B cell (primary cell): ENCODE results near the gene CAMK2B. TPM values are rescaled to one million over a fixed set of nuclear protein-coding genes. Genes with fewer than 3 reads are reported as not detected.

Experiments
- ATAC-seq: fragments of 200-7000 bp; cut with Tn5 transposase; one replicate; pipeline ENCODE4 v1.10.0; 2021; ENCODE audit warnings: low read depth, mild to moderate bottlenecking, moderate number of reproducible peaks, moderate library complexity
- CTCF ChIA-PET: fragments of 350-600 bp; sonication (Branson Sonifier 250); formaldehyde crosslinking; loops from one replicate; lab custom pipeline; 2021; ENCODE audit warnings: antibody characterized with exemption, inconsistent platforms; lab: Charles Lee
- POLR2A ChIA-PET: fragments of 350-600 bp; sonication (Branson Sonifier 250); formaldehyde crosslinking; loops from one replicate; lab custom pipeline; 2021; ENCODE audit warnings: antibody characterized with exemption; lab: Charles Lee
- DNase-seq: peaks from one replicate; pipeline ENCODE4 v3.0.0; 2013
- H2AFZ ChIP-seq: 2 replicates; pipeline ENCODE4 v1.6.1; 2012; ENCODE audit warnings: mild to moderate bottlenecking, low read depth, low read length; ENCODE audit not compliant: insufficient read depth, poor library complexity, severe bottlenecking
- H3K27ac ChIP-seq, 2 donors: 1 replicate in 1 of 2; 2 replicates in 1 of 2; pipeline ENCODE4 v1.5.1; 2012 to 2013; ENCODE audit warnings: low read length in 2 of 2, mild to moderate bottlenecking in 2 of 2, moderate library complexity in 1 of 2
- H3K27me3 ChIP-seq, 4 experiments: fragments of 200-600 bp in 1 of 4; sonication (generic) in 1 of 4; replicated peaks in 1 of 4; 1 replicate in 2 of 4; 2 replicates in 2 of 4; pipeline versions ENCODE4 v1.6.1 to v1.7.0; 2013 to 2016; ENCODE audit warnings: low read length in 3 of 4, mild to moderate bottlenecking in 2 of 4, mixed read lengths in 1 of 4, moderate library complexity in 1 of 4; ENCODE audit not compliant: insufficient read depth in 4 of 4, control insufficient read depth in 3 of 4; ENCODE audit errors: control extremely low read depth in 1 of 4
- H3K36me3 ChIP-seq, 2 experiments: replicated peaks in 1 of 2; 1 replicate in 1 of 2; 2 replicates in 1 of 2; pipeline versions ENCODE4 v1.6.1 to v1.7.1; 2013; ENCODE audit warnings: low read length in 1 of 2; ENCODE audit not compliant: insufficient read depth in 2 of 2, control insufficient read depth in 1 of 2; ENCODE audit errors: control extremely low read depth in 1 of 2, extremely low read depth in 1 of 2
- H3K4me1 ChIP-seq, 2 donors: fragments of 200-600 bp in 1 of 2; sonication (generic) in 1 of 2; 1 replicate in 1 of 2; 2 replicates in 1 of 2; pipeline versions ENCODE4 v1.5.1 to v1.6.1; 2013 to 2017; ENCODE audit warnings: low read length in 2 of 2; ENCODE audit not compliant: control insufficient read depth in 2 of 2, insufficient read depth in 2 of 2
- H3K4me2 ChIP-seq: replicated peaks from 2 replicates; pipeline ENCODE3; 2012; ENCODE audit warnings: mild to moderate bottlenecking, low read depth, low read length; ENCODE audit not compliant: poor library complexity, severe bottlenecking
- H3K4me3 ChIP-seq, 5 experiments: fragments of 200-600 bp in 1 of 5; sonication (generic) in 1 of 5; 1 replicate in 3 of 5; 2 replicates in 2 of 5; pipeline versions ENCODE4 v1.5.1 to v1.7.0; 2011 to 2016; ENCODE audit warnings: low read length in 4 of 5, mild to moderate bottlenecking in 4 of 5, low read depth in 2 of 5, control low read depth in 1 of 5, moderate library complexity in 1 of 5; ENCODE audit not compliant: insufficient read depth in 1 of 5; ENCODE audit errors: control extremely low read depth in 1 of 5, extremely low read depth in 1 of 5
- H3K79me2 ChIP-seq: fragments of 200-600 bp; sonication (generic); one replicate; pipeline ENCODE4 v1.6.0; 2016; ENCODE audit warnings: low read length; ENCODE audit not compliant: control insufficient read depth, insufficient read depth
- H3K9ac ChIP-seq: fragments of 200-600 bp; sonication (generic); 2 replicates; pipeline ENCODE4 v1.6.1; 2017; ENCODE audit warnings: mild to moderate bottlenecking, low read length, moderate library complexity
- H3K9me3 ChIP-seq, 3 donors: one replicate each; pipeline versions ENCODE4 v1.6.1 to v1.7.1; 2013; ENCODE audit warnings: low read length in 2 of 3; ENCODE audit not compliant: control insufficient read depth in 2 of 3, insufficient read depth in 1 of 3; ENCODE audit errors: control extremely low read depth in 1 of 3
- H4K20me1 ChIP-seq: 2 replicates; pipeline ENCODE4 v1.6.0; 2012; ENCODE audit warnings: mild to moderate bottlenecking, low read length; ENCODE audit not compliant: insufficient read depth, control insufficient read depth, poor library complexity, severe bottlenecking
- H3K27ac Mint-ChIP-seq: one replicate; pipeline ENCODE4 v1.8.0; 2021; ENCODE audit warnings: mixed read lengths
- H3K27me3 Mint-ChIP-seq: one replicate; pipeline ENCODE4 v1.8.0; 2021; ENCODE audit warnings: mixed read lengths
- H3K4me1 Mint-ChIP-seq: one replicate; pipeline ENCODE4 v1.8.0; 2021; ENCODE audit warnings: mixed read lengths
- H3K4me3 Mint-ChIP-seq: one replicate; pipeline ENCODE4 v1.8.0; 2021; ENCODE audit warnings: mixed read lengths
- H3K9me3 Mint-ChIP-seq: one replicate; pipeline ENCODE4 v1.8.0; 2022; ENCODE audit warnings: mixed read lengths; ENCODE audit not compliant: insufficient read depth
- CTCF ChIP-seq: fragments of 200-600 bp; IDR thresholded peaks from one replicate; pipeline ENCODE4 v1.8.0; 2022; ENCODE audit warnings: antibody characterized with exemption, mild to moderate bottlenecking
- EZH2 ChIP-seq: IDR thresholded peaks from 2 replicates; pipeline ENCODE4 v1.6.1; 2012; ENCODE audit warnings: borderline replicate concordance, low read depth, mild to moderate bottlenecking, moderate library complexity, low read length; ENCODE audit not compliant: insufficient read depth, poor library complexity, severe bottlenecking
- WGBS: methylation state at CpG from one replicate; pipeline ENCODE4 v1.1.5; 2013; ENCODE audit warnings: missing lambda C conversion rate; ENCODE audit not compliant: insufficient coverage; 5-methylcytosine and 5-hydroxymethylcytosine counted together
- intact Hi-C: fragments of 100-400 bp; cut with micrococcal nuclease; formaldehyde crosslinking; loops from one replicate; pipeline ENCODE4 v1.10.0; 2022
- polyA plus RNA-seq: library from polyadenylated mRNA; depleted of rRNA; stranded (reverse); fragments of >200 nt; gene quantifications from 2 replicates; pipeline ENCODE4 v1.2.3, GENCODE V29; 2012
- total RNA-seq, 2 donors: library from RNA; stranded (reverse); fragments of 120-200 nt in 1 of 2; gene quantifications; 1 replicate in 1 of 2; 2 replicates in 1 of 2; pipeline versions ENCODE4 v1.2.3 to v1.2.4, GENCODE V29; 2013 to 2022

CAMK2B gene
- total and polyA plus RNA-seq, 2 donors (not counting 1 experiment from before 2014, with no cell fraction given), result 0.42 TPM; not detected in 1

- 82% methylated on average over 18 of the region's 22 CpGs for WGBS
- no peak for ATAC-seq
- Histone ChIP-seq H3K27ac (no peak overlapping the region), H3K4me2 (no peak overlapping the region), H3K36me3 (no peaks in the 10 kb centered on the region), H3K9me3 (no peaks in the 10 kb centered on the region), H2AFZ (no peak overlapping the region), H3K27me3 (no peaks in the 10 kb centered on the region), H3K9ac (no peak overlapping the region), H3K79me2 (no peaks in the 10 kb centered on the region), H3K4me1 (peaks cover 0 to under 1% of the 10 kb centered on the region in 2 donors), H3K4me3 (no peak overlapping the region), H4K20me1 (no peaks in the 10 kb centered on the region)
- ChIA-PET CTCF (interaction anchor here (0.6 to 1.0 kb wide), 3 partner anchors 17 to 675 kb away, joined by 3 read pairs; no protein-coding TSS in a partner anchor), POLR2A (no interaction called here)
- Mint-ChIP-seq H3K9me3 (no peaks in the 10 kb centered on the region), H3K4me1 (no peaks in the 10 kb centered on the region), H3K27ac (no peak overlapping the region), H3K4me3 (no peak overlapping the region), H3K27me3 (peaks cover 3% of the 10 kb centered on the region)
- DNase-seq, result no peak
- intact Hi-C loops, result no loop called here
- no peak for TF ChIP-seq CTCF
- TF ChIP-seq EZH2, result no peak
These were observed 89.6 kb downstream of the CAMK2B start for GRCh38 chr7:44235582-44236332.

- H3K27ac ChIP-seq, result no peak overlapping the region
- no peaks in the 10 kb centered on the region for H3K36me3 ChIP-seq
- ChIA-PET POLR2A (no interaction called here), CTCF (interaction anchor here (0.6 kb wide), 1 partner anchor 16 kb away, joined by 3 read pairs; no protein-coding TSS in a partner anchor)
- Mint-ChIP-seq H3K4me1 (no peaks in the 10 kb centered on the region), H3K27me3 (peaks cover 3% of the 10 kb centered on the region), H3K4me3 (no peak overlapping the region), H3K27ac (no peak overlapping the region), H3K9me3 (no peaks in the 10 kb centered on the region)
- WGBS, result 90% methylated on average over 7 of the region's 8 CpGs
- H3K79me2 ChIP-seq, result no peaks in the 10 kb centered on the region
- no peaks in the 10 kb centered on the region for H3K4me1 ChIP-seq
- no peak overlapping the region for H3K9ac ChIP-seq
- ATAC-seq, result no peak
- no peaks in the 10 kb centered on the region for H3K9me3 ChIP-seq
- no peak overlapping the region for H3K4me3 ChIP-seq
- no peaks in the 10 kb centered on the region for H4K20me1 ChIP-seq
- no peak overlapping the region for H2AFZ ChIP-seq
- H3K27me3 ChIP-seq, result no peaks in the 10 kb centered on the region
- intact Hi-C loops, result no loop called here
- no peak for DNase-seq
- H3K4me2 ChIP-seq, result no peak overlapping the region
- no peak for TF ChIP-seq CTCF
- no peak for TF ChIP-seq EZH2
These were observed 90.3 kb downstream of the CAMK2B start for GRCh38 chr7:44235066-44235465.
